Activated gamma-delta T cell treated with anti-CD3 and anti-CD28 coated beads, Interleukin-2, amount 50 U/mL, for 16 hours (primary cell): ENCODE results near the gene HS1BP3.

Experiments
- DNase-seq: peaks from one replicate; pipeline ENCODE4 v3.0.0-alpha.2; 2020; ENCODE audit warnings: low read depth

The HS1BP3 gene

GRCh38 chr2:20674974-20675679 is 24.2 kb upstream of the HS1BP3 start:
- DNase-seq: no peak

GRCh38 chr2:20674309-20674965 is 23.5 kb upstream of the HS1BP3 start:
- no peak for DNase-seq

- no peak for DNase-seq
These were observed 22.9 kb upstream of the HS1BP3 start for GRCh38 chr2:20673686-20674308.

- no peak for DNase-seq
These were observed 21.5 kb upstream of the HS1BP3 start for GRCh38 chr2:20672201-20672951.

- no peak for DNase-seq
These were observed 20.8 kb upstream of the HS1BP3 start for GRCh38 chr2:20671736-20672080.

GRCh38 chr2:20671036-20671735 is 20.3 kb upstream of the HS1BP3 start:
- no peak for DNase-seq

GRCh38 chr2:20670315-20671035 is 19.6 kb upstream of the HS1BP3 start:
- no peak for DNase-seq

- no peak for DNase-seq
These were observed 18.8 kb upstream of the HS1BP3 start for GRCh38 chr2:20669562-20670314.

GRCh38 chr2:20668871-20669475 is 18.1 kb upstream of the HS1BP3 start:
- DNase-seq: no peak

GRCh38 chr2:20668451-20668850 is 17.6 kb upstream of the HS1BP3 start:
- DNase-seq: no peak

GRCh38 chr2:20667531-20668401 is 16.9 kb upstream of the HS1BP3 start:
- no peak for DNase-seq

GRCh38 chr2:20667151-20667530 is 16.2 kb upstream of the HS1BP3 start:
- DNase-seq: no peak

- DNase-seq: no peak
These were observed 15.6 kb upstream of the HS1BP3 start, which contains the start of gene GDF7 for GRCh38 chr2:20666304-20667150. TSS of gene GDF7 (plus strand) at chr2:20667144. CDS start at chr2:20667240, 96 bp downstream.

GRCh38 chr2:20666005-20666303 is 15.1 kb upstream of the HS1BP3 start:
- no peak for DNase-seq

GRCh38 chr2:20665243-20666004 is 14.5 kb upstream of the HS1BP3 start:
- no peak for DNase-seq

- DNase-seq: no peak
These were observed 13.7 kb upstream of the HS1BP3 start for GRCh38 chr2:20664431-20665242.

GRCh38 chr2:20664071-20664390 is 13.1 kb upstream of the HS1BP3 start:
- DNase-seq: no peak
